Right cardiac atrium (tissue), 5 donors: ENCODE measurements around the gene ZNF691. TPM values are rescaled to one million over a fixed set of nuclear protein-coding genes. Genes with fewer than 3 reads are reported as not detected.
"Not testable (repeated sequence)": the region's sequence is repeated elsewhere in the genome, so short reads cannot be mapped to it uniquely, and the experiment has no call there.

Experiments
- ATAC-seq, 2 donors: fragments of 200-7000 bp; cut with Tn5 transposase; one replicate each; pipeline versions ENCODE4 v1.8.0 to v1.9.1; 2020; ENCODE audit warnings: moderate library complexity in 2 of 2, mild to moderate bottlenecking in 1 of 2
- DNase-seq, 3 donors: peaks; one replicate each; pipeline ENCODE4 v3.0.0-alpha.2; 2020
- H3K27ac ChIP-seq: one replicate; pipeline ENCODE4 v1.5.1; 2013; ENCODE audit warnings: mild to moderate bottlenecking, low read length, control low read depth, moderate library complexity
- H3K27me3 ChIP-seq: one replicate; pipeline ENCODE4 v1.6.1; 2013; ENCODE audit not compliant: control insufficient read depth, insufficient read depth
- H3K4me1 ChIP-seq: one replicate; pipeline ENCODE4 v1.6.1; 2013; ENCODE audit warnings: low read length; ENCODE audit not compliant: control insufficient read depth, insufficient read depth
- H3K4me3 ChIP-seq: one replicate; pipeline ENCODE4 v1.5.1; 2013; ENCODE audit warnings: low read length, control low read depth
- H3K9me3 ChIP-seq: one replicate; pipeline ENCODE4 v1.6.1; 2013; ENCODE audit warnings: low read length; ENCODE audit not compliant: control insufficient read depth
- WGBS: extraction: QIAGEN DNeasy Blood & Tissue Kit; methylation state at CpG from one replicate; pipeline ENCODE4 v1.1.7; 2013; 5-methylcytosine and 5-hydroxymethylcytosine counted together
- intact Hi-C, 4 donors: fragments of 100-400 bp; cut with DNase I; formaldehyde crosslinking; loops; one replicate each; pipeline versions ENCODE4 v1.11.0 to v1.14.0; 2022 to 2023
- long read RNA-seq, 4 donors: library from polyadenylated mRNA; unstranded; transcript quantifications; one replicate each; pipeline ENCODE4 v2.0.0, GENCODE V29; 2020 to 2021
- polyA plus RNA-seq: library from polyadenylated mRNA; stranded (reverse); fragments of 200-250 nt; gene quantifications from one replicate; pipeline ENCODE4 v1.2.3, GENCODE V29; 2013
- total RNA-seq, 4 donors: library from RNA; stranded (reverse); fragmentation: NEBNext Ultra II Directional; extraction: Animal tissue kit (Norgen Biotek cat#: 25700); gene quantifications; one replicate each; pipeline ENCODE4 v1.2.1, GENCODE V29; 2021
- donor health status: healthy with polysubstance abuse.
- donor health status: DM: no; HTN: yes; CAD: no.
- donor health status: DM: no; HTN: no; CAD: no.
- donor health status: DM: no; HTN: yes; CAD: no; lungs with severe emphysema.
- donor health status: DM: yes; HTN: yes; CAD: no.

ZNF691 gene
- total RNA-seq (10 to 100 TPM in 1 of 4 donors, 1 to 10 TPM in 3; 5.5 to 10.3 (median 9.1) TPM), polyA plus RNA-seq (7.7 TPM)
- long read RNA-seq, donor 1, transcript ZNF691-201 (4 exons, 1,910 nt), result minor isoform, 5 of 22 reads
- long read RNA-seq, donor 1, transcript ZNF691-206 (2 exons, 1,577 nt), result major isoform, 12 of 22 reads
- long read RNA-seq, donor 1, partial matches to known transcripts, result 2 of 22 reads
- long read RNA-seq, donor 1, other reads (novel, unspliced or antisense), result 2 of 22 reads
- long read RNA-seq, donor 2, transcript ZNF691-206 (2 exons, 1,577 nt), result major isoform, 8 of 14 reads
- long read RNA-seq, donor 2, partial matches to known transcripts, result 2 of 14 reads
- long read RNA-seq, donor 2, other reads (novel, unspliced or antisense), result 1 of 14 reads
- long read RNA-seq, donor 3, transcript ZNF691-206 (2 exons, 1,577 nt), result major isoform, 25 of 42 reads
- long read RNA-seq, donor 3, partial matches to known transcripts, result 6 of 42 reads
- long read RNA-seq, donor 3, other reads (novel, unspliced or antisense), result 6 of 42 reads
- long read RNA-seq, donor 4, transcript ZNF691-206 (2 exons, 1,577 nt), result major isoform, 8 of 14 reads
- long read RNA-seq, donor 4, partial matches to known transcripts, result 4 of 14 reads
- long read RNA-seq, donor 4, other reads (novel, unspliced or antisense), result 1 of 14 reads

GRCh38 chr1:42846257-42847110 lies at the start of gene ZNF691:
Gene ZNF691, plus strand, starts transcription at chr1:42846613. Its CDS starts 3,046 bp downstream, at chr1:42849659.
- peak within 1 kb of the TSS; percentile 53 for H3K27ac ChIP-seq
- no peaks in the 10 kb centered on the region for H3K4me1 ChIP-seq
- H3K27me3 ChIP-seq, result no peaks in the 10 kb centered on the region
- WGBS, result under 1% methylated on average over 50 of the region's 50 CpGs
- no peaks in the 10 kb centered on the region for H3K9me3 ChIP-seq
- DNase-seq, result peak; percentile 95 to 97 (median 95)
- peak within 1 kb of the TSS; percentile 76 for H3K4me3 ChIP-seq
- peak; percentile 98 to 99 for ATAC-seq
- intact Hi-C loops, result no loop called here

GRCh38 chr1:42797414-42797813 lies 49.0 kb upstream of the ZNF691 start:
- Histone ChIP-seq H3K4me3 (no peak overlapping the region), H3K27ac (no peak overlapping the region), H3K4me1 (no peaks in the 10 kb centered on the region), H3K9me3 (no peaks in the 10 kb centered on the region), H3K27me3 (no peaks in the 10 kb centered on the region)
- intact Hi-C loops, result no loop called here
- WGBS, result 80% methylated on average over 3 of the region's 3 CpGs
- no peak for ATAC-seq
- DNase-seq, result no peak

- intact Hi-C loops, result no loop called here
- WGBS, result 85% methylated on average over 5 of the region's 5 CpGs
- no peak overlapping the region for H3K4me3 ChIP-seq
Measured at GRCh38 chr1:42797979-42798378, 48.4 kb upstream of the ZNF691 start.

GRCh38 chr1:42801832-42802473 lies 44.5 kb upstream of the ZNF691 start:
- H3K27ac ChIP-seq, result no peak overlapping the region
- WGBS, result 68% methylated on average over 8 of the region's 8 CpGs
- intact Hi-C loops, result no loop called here
- no peak for DNase-seq
- no peaks in the 10 kb centered on the region for H3K9me3 ChIP-seq
- H3K4me3 ChIP-seq, result no peak overlapping the region
- H3K4me1 ChIP-seq, result no peaks in the 10 kb centered on the region
- no peaks in the 10 kb centered on the region for H3K27me3 ChIP-seq
- no peak for ATAC-seq

More at GRCh38 chr1:42797979-42798378, 48.4 kb upstream of the ZNF691 start:
- Histone ChIP-seq H3K4me1 (no peaks in the 10 kb centered on the region), H3K27ac (no peak overlapping the region), H3K9me3 (no peaks in the 10 kb centered on the region), H3K27me3 (no peaks in the 10 kb centered on the region)
- ATAC-seq (no peak), DNase-seq (no peak)

GRCh38 chr1:42806171-42806570 lies 40.2 kb upstream of the ZNF691 start:
- intact Hi-C loops, result no loop called here
- Histone ChIP-seq H3K4me1 (no peaks in the 10 kb centered on the region), H3K27me3 (no peaks in the 10 kb centered on the region), H3K27ac (no peak overlapping the region), H3K9me3 (no peaks in the 10 kb centered on the region), H3K4me3 (no peak overlapping the region)
- DNase-seq, result no peak
- ATAC-seq, result no peak

- no peaks in the 10 kb centered on the region for H3K4me1 ChIP-seq
- H3K4me3 ChIP-seq, result no peak overlapping the region
- DNase-seq (no peak), ATAC-seq (no peak)
- H3K27ac ChIP-seq, result no peak overlapping the region
- 88% methylated on average over 5 of the region's 5 CpGs for WGBS
- H3K27me3 ChIP-seq, result no peaks in the 10 kb centered on the region
- no peaks in the 10 kb centered on the region for H3K9me3 ChIP-seq
- intact Hi-C loops, result no loop called here
Measured at GRCh38 chr1:42806593-42806992, 39.8 kb upstream of the ZNF691 start.

- Histone ChIP-seq H3K9me3 (no peaks in the 10 kb centered on the region), H3K27me3 (no peaks in the 10 kb centered on the region), H3K4me3 (no peak overlapping the region), H3K4me1 (no peaks in the 10 kb centered on the region), H3K27ac (no peak overlapping the region)
- no peak for ATAC-seq
- intact Hi-C loops, result no loop called here
- DNase-seq, result no peak
Measured at GRCh38 chr1:42807056-42807668, 39.3 kb upstream of the ZNF691 start.

- DNase-seq, result not testable (repeated sequence)
- 100% methylated on average over 3 of the region's 3 CpGs for WGBS
Measured at GRCh38 chr1:42814815-42815214, 31.6 kb upstream of the ZNF691 start.

GRCh38 chr1:42815941-42816584 lies 30.4 kb upstream of the ZNF691 start:
- ATAC-seq, result no peak
- intact Hi-C loops, result no loop called here
- no peak for DNase-seq
- H3K27ac ChIP-seq, result peak overlapping the region; percentile 91
- WGBS, result 18% methylated on average over 7 of the region's 7 CpGs
- no peaks in the 10 kb centered on the region for H3K27me3 ChIP-seq
- peak overlapping the region; percentile 99 for H3K4me3 ChIP-seq
- peaks cover 5% of the 10 kb centered on the region for H3K4me1 ChIP-seq
- H3K9me3 ChIP-seq, result no peaks in the 10 kb centered on the region

More at GRCh38 chr1:42814815-42815214, 31.6 kb upstream of the ZNF691 start:
- ATAC-seq, H3K27me3 ChIP-seq, intact Hi-C loops, H3K4me3 ChIP-seq, H3K27ac ChIP-seq, H3K4me1 ChIP-seq, H3K9me3 ChIP-seq: not testable (repeated sequence)
